Measurements from ENCODE around the gene TPSG1. TPM values are rescaled to one million over a fixed set of nuclear protein-coding genes. Genes with fewer than 3 reads are reported as not detected.

TPSG1 gene
- total RNA-seq, 1 experiment from 2014 or later = not detected

DNA sequence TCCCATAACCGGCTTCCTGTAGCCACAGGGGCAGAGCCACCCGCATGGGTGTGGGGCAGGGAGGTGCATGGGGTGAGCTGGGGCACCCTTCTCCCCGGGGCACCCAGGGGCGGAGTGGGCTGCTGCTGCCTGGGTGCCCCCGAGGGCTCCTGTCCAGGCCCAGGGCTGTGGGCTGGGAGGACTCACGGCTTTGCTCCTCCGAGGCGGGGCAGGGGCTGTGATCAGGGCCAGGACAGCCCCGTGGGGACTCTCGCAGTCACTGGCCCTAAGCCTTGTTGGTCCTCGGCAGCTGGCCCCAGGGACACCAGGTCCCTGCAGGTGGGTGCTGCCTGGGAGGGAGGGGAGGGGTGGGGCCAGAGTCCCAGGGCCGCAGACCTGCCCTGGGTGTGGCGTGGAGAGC, 52.4 kb downstream of the TPSG1 start (continued):
- TF ChIP-seq, protein P1, sequence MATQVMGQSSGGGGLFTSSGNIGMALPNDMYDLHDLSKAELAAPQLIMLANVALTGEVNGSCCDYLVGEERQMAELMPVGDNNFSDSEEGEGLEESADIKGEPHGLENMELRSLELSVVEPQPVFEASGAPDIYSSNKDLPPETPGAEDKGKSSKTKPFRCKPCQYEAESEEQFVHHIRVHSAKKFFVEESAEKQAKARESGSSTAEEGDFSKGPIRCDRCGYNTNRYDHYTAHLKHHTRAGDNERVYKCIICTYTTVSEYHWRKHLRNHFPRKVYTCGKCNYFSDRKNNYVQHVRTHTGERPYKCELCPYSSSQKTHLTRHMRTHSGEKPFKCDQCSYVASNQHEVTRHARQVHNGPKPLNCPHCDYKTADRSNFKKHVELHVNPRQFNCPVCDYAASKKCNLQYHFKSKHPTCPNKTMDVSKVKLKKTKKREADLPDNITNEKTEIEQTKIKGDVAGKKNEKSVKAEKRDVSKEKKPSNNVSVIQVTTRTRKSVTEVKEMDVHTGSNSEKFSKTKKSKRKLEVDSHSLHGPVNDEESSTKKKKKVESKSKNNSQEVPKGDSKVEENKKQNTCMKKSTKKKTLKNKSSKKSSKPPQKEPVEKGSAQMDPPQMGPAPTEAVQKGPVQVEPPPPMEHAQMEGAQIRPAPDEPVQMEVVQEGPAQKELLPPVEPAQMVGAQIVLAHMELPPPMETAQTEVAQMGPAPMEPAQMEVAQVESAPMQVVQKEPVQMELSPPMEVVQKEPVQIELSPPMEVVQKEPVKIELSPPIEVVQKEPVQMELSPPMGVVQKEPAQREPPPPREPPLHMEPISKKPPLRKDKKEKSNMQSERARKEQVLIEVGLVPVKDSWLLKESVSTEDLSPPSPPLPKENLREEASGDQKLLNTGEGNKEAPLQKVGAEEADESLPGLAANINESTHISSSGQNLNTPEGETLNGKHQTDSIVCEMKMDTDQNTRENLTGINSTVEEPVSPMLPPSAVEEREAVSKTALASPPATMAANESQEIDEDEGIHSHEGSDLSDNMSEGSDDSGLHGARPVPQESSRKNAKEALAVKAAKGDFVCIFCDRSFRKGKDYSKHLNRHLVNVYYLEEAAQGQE (IDR thresholded peaks at IDR 0.05; ENCODE audit: low read depth) = no peak
- TF ChIP-seq EGR1 (IDR thresholded peaks at IDR 0.05; ENCODE audit: low read depth) = no peak
- TF ChIP-seq SRF (IDR thresholded peaks at IDR 0.05; ENCODE audit: low read depth) = no peak
- no peak for TF ChIP-seq EZH2 (IDR thresholded peaks at IDR 0.05)
- TF ChIP-seq FOSL1 (IDR thresholded peaks at IDR 0.05; ENCODE audit: low read depth) = no peak
- TF ChIP-seq RAD21 (IDR thresholded peaks at IDR 0.05; ENCODE audit: low read depth) = no peak
- no peak for TF ChIP-seq CBX3 (IDR thresholded peaks at IDR 0.05; ENCODE audit: low read depth)
- no peak for TF ChIP-seq EZH2phosphoT487 (IDR thresholded peaks at IDR 0.05; ENCODE audit: borderline replicate concordance)
- no peak for TF ChIP-seq SIN3A (IDR thresholded peaks at IDR 0.05; ENCODE audit: low read depth)
- no peak for TF ChIP-seq ELF1 (IDR thresholded peaks at IDR 0.05; ENCODE audit: borderline replicate concordance, low read depth)

DNA sequence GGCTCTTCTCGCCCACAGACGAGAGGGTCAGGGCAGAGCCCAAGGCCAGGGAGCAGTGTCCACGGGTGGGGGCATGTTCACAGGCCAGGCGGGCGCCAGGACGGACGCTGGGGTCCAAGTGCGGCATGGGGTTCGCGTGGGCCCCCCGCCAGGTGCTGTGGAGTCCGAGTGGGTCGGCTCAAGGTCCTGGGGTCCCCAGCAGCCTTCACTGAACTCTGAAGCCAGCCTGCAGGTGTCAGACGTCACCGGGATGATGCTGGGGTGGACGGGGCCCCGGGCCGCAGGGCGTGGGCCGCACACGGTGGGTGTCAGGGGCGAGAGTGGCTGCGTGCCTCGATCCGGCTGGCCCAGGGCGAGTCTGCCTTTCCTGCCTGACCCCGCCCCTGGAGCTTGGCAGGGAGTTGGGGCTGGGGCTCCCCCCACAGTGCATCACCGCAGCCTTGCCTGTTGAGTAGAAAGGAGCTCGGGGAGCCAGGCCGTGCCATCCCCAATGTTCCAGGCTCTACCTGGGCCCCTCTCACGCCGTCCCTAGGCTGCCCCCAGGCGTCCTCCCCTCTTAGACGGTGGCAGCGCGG, 53.1 kb downstream of the TPSG1 start:
- no peaks in the 10 kb centered on the region for H3K36me3 ChIP-seq (ENCODE audit: control insufficient read depth in 1 of 2, insufficient read depth in 2 of 2, low read length in 2 of 2)
- ChIA-PET POLR2A (interaction anchor here (0.7 kb wide), 1 partner anchor 2000 kb away, joined by 4 read pairs; no protein-coding TSS in a partner anchor), RAD21 (ENCODE audit: low non-redundant PET in 1 of 2, low total read pairs in 2 of 2, uncharacterized antibody in 2 of 2, unreplicated experiment in 2 of 2) (no interaction called here), CTCF (no interaction called here)
- no TSS peak for BruUV-seq (replicated peaks)
- no peaks in the 10 kb centered on the region for H3K9me3 ChIP-seq (ENCODE audit: control insufficient read depth in 1 of 2, insufficient read depth in 1 of 2, low read depth in 1 of 2, low read length in 2 of 2)
- no peaks in the 10 kb centered on the region for H3K79me2 ChIP-seq (ENCODE audit: insufficient read depth, low read length)
- no peak overlapping the region for H3K9ac ChIP-seq (ENCODE audit: low read length)
- no peak overlapping the region for H3K27ac ChIP-seq (ENCODE audit: low read depth, low read length)
- no peak for TF ChIP-seq TCF7L2 (IDR thresholded peaks at IDR 0.05; ENCODE audit: borderline replicate concordance, extremely low read depth, insufficient read depth, insufficient read length)
- TF ChIP-seq CEBPB (IDR thresholded peaks at IDR 0.05; ENCODE audit: low read depth) = no peak
- no peak for TF ChIP-seq POLR2A (IDR thresholded peaks at IDR 0.05; ENCODE audit: borderline replicate concordance, extremely low read depth, insufficient read depth, insufficient read length)
- TF ChIP-seq FOSL1 (IDR thresholded peaks at IDR 0.05; ENCODE audit: low read depth) = no peak
- TF ChIP-seq RAD21 (IDR thresholded peaks at IDR 0.05; ENCODE audit: low read depth) = no peak
- TF ChIP-seq MAX (IDR thresholded peaks at IDR 0.05) = no peak
- TF ChIP-seq SIN3A (IDR thresholded peaks at IDR 0.05; ENCODE audit: low read depth) = no peak
- no peak for TF ChIP-seq CTCF (IDR thresholded peaks at IDR 0.05 in 2 of 3, conservative IDR thresholded peaks at IDR 0.05 in 1 of 3; ENCODE audit: borderline replicate concordance in 1 of 3, insufficient read depth in 1 of 3, low read depth in 2 of 3, low read length in 2 of 3)
- TF ChIP-seq SRF (IDR thresholded peaks at IDR 0.05; ENCODE audit: low read depth) = no peak
- TF ChIP-seq JUND (IDR thresholded peaks at IDR 0.05) = no peak
- TF ChIP-seq SP1 (IDR thresholded peaks at IDR 0.05; ENCODE audit: low read depth) = no peak
- TF ChIP-seq ATF3 (IDR thresholded peaks at IDR 0.05) = no peak
- TF ChIP-seq ELF1 (IDR thresholded peaks at IDR 0.05; ENCODE audit: borderline replicate concordance, low read depth) = no peak
- DNase-seq (ENCODE audit: low read depth, low spot score) = no peak
- no peak overlapping the region for H3K4me2 ChIP-seq (ENCODE audit: low read length)
- H3K4me3 ChIP-seq (replicated peaks in 1 of 2; ENCODE audit: low read depth in 1 of 2, low read length in 2 of 2) = no peak overlapping the region
- no peaks in the 10 kb centered on the region for H4K20me1 ChIP-seq (ENCODE audit: insufficient read depth)
- intact Hi-C loops (cut with micrococcal nuclease) = no loop called here
- peaks cover 18 to 20% of the 10 kb centered on the region in 2 experiments for H3K4me1 ChIP-seq (ENCODE audit: control insufficient read depth in 1 of 2, insufficient read depth in 2 of 2, low read length in 2 of 2)
- no peak for ATAC-seq
- no peaks in the 10 kb centered on the region for H3K27me3 ChIP-seq (ENCODE audit: insufficient read depth, low read length)
- no peaks in the 10 kb centered on the region for H3K9me2 ChIP-seq (ENCODE audit: insufficient read depth)
- no peak overlapping the region for H2AFZ ChIP-seq (ENCODE audit: low read depth, low read length, poor library complexity, severe bottlenecking)
